NCI-H226 (cell line): ENCODE data around the gene RTN3.
A peak's percentile ranks its signal among the peaks of the same experiment; 100 is the strongest.
"Not testable (repeated sequence)": the region's sequence is repeated elsewhere in the genome, so short reads cannot be mapped to it uniquely, and the experiment has no call there.

ENCODE experiments used
- DNase-seq: peaks from one replicate; pipeline ENCODE4 v3.0.0-alpha.2; 2015

RTN3 gene, protein sequence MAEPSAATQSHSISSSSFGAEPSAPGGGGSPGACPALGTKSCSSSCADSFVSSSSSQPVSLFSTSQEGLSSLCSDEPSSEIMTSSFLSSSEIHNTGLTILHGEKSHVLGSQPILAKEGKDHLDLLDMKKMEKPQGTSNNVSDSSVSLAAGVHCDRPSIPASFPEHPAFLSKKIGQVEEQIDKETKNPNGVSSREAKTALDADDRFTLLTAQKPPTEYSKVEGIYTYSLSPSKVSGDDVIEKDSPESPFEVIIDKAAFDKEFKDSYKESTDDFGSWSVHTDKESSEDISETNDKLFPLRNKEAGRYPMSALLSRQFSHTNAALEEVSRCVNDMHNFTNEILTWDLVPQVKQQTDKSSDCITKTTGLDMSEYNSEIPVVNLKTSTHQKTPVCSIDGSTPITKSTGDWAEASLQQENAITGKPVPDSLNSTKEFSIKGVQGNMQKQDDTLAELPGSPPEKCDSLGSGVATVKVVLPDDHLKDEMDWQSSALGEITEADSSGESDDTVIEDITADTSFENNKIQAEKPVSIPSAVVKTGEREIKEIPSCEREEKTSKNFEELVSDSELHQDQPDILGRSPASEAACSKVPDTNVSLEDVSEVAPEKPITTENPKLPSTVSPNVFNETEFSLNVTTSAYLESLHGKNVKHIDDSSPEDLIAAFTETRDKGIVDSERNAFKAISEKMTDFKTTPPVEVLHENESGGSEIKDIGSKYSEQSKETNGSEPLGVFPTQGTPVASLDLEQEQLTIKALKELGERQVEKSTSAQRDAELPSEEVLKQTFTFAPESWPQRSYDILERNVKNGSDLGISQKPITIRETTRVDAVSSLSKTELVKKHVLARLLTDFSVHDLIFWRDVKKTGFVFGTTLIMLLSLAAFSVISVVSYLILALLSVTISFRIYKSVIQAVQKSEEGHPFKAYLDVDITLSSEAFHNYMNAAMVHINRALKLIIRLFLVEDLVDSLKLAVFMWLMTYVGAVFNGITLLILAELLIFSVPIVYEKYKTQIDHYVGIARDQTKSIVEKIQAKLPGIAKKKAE

DNA sequence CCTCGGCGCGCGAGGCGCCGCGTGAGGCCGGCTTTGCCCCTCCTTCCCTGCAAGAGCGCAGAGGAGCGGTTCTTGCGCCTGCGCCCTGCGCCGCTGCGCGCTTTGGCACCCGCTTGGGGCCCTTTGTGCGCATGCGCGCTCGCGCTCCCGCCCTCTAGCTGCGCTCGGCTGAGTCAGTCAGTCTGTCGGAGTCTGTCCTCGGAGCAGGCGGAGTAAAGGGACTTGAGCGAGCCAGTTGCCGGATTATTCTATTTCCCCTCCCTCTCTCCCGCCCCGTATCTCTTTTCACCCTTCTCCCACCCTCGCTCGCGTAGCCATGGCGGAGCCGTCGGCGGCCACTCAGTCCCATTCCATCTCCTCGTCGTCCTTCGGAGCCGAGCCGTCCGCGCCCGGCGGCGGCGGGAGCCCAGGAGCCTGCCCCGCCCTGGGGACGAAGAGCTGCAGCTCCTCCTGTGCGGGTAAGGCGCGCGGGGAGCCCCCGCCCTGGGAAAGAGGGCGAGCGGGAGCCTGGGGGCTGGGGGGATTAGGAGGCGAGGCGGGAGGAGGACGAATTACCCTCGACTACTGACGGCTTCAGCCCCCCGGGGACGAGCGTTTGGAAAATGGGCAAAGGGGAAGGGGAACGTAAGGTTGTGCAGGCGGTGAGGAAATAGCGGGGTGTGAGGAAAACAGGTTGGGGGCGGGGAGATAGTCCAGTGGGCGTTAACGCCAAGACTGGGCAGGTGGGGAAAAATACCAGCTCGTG lies at the start of gene RTN3:
TSS of gene RTN3 (plus strand) at position 180 of the 745 bp plus-strand sequence. CDS start at position 317, 137 bp downstream.
- peak; percentile 94 for DNase-seq

GRCh38 chr11:63635762-63636465 lies 45.4 kb upstream of the RTN3 start:
- DNase-seq: no peak

- DNase-seq: not testable (repeated sequence)
Observed at GRCh38 chr11:63638436-63638835, 42.9 kb upstream of the RTN3 start.

- DNase-seq: no peak
Observed at GRCh38 chr11:63639199-63639832, 42.0 kb upstream of the RTN3 start.

DNA sequence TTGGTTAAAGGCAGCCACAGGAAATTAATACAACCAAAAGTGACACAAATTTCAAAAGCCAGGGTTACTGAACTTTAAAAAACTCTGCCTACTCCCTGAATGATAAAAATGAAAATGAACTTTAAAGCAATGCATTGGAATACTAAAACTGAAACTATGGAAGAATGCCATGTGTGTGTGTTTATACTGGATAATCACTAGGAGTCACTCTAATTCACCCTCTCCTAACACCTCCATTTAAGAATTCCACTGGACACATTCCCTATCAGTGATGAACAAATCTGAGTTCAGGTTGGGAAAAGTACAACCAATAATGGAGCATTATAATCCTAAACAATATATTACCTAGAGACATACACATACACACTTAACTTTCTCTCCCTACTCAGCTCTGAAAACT lies 39.6 kb upstream of the RTN3 start:
- no peak for DNase-seq

GRCh38 chr11:63643205-63643604 lies 38.1 kb upstream of the RTN3 start:
- DNase-seq: no peak

DNA sequence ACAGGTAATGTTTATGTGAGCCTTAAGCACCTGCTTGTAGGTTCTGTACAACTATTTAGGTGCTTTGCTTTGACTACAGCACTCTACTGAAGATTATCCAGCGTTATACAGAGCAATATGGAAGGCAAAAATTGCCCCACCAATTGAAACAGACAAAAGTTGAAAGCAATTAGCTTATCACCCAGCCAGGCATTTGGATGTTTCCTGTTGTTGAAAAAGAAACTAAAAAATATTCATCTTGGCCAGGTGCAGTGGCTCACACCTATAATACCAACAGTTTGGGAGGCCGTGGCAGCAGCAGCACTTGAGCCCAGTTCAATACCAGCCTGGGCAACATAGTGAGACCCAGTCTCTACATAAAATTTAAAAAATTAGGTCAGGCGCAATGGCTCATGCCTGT lies 28.6 kb upstream of the RTN3 start:
- DNase-seq: no peak

DNA sequence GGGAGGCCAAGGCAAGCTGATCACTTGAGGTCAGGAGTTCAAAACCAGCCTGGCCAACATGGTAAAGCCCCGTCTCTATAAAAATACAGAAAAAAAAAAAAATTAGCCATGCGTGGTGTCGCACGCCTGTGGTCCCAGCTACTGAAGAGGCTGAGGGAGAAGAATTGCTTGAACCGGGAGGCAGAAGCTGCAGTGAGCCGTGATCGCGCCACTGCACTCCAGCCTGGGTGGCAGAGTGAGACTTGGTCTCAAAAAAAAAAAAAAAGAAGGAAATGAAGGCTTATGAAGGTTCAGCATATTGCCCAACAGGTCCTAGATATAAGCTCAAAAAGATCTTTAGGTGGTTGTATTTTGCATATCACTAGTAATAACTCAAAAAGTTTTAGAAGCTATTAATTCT lies 20.3 kb upstream of the RTN3 start:
- DNase-seq: no peak

GRCh38 chr11:63663809-63664208 lies 17.5 kb upstream of the RTN3 start:
- DNase-seq: peak; percentile 72

- peak; percentile 39 for DNase-seq
Observed at GRCh38 chr11:63666874-63667273, 14.4 kb upstream of the RTN3 start.

DNA sequence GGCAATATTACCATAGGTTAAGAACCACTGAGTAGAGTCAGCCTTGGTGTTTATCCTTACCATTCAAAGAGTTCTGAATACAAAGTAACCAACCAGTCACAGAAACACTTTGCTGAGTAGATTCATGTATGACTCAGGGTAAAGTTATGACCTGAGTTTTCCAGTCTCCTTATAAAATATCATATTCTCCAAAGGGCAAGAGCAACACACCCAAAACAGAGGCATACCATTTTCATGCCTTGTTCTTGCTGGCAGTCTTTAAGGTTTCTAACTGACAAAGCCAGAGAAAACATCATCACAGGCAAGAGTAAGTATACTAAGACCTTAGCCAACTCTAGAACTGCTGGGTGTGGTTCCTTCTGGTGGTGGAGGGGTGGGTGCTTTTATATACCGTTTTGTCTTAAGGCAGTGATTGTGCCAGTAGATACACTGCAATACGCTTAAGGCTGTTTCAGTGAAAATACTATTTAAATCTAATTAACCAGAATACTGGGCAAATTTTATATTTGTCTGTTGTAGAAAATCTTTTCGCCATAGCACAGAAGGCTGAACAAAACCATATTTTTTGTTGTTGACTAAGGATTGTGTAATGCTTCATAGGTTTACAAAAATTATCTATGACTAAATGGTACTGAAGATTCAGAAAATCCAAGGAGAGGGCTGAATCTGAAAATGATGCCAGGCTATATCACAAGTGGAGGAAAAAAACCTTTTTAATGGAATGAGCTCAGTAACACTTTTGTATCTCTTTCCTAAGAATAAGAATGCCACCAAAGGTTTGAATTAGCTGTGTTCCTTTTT lies 13.1 kb upstream of the RTN3 start:
- DNase-seq: peak; percentile 96

DNA sequence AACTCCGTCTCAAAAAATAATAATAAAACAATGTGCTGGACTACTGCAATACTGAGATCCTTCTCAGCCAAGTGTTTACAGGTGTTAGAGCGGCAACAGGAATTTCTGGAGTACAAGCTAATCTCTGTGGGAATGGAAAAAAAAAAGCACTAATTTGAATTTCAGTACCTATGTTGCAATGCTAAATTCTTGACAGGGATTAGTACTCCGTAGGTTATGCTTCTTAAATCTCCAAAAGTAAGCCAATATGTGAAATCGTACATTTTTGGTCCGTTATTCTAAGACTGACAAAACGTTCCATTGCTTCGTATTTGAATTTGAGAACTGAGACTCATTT lies 11.2 kb upstream of the RTN3 start:
- no peak for DNase-seq

DNA sequence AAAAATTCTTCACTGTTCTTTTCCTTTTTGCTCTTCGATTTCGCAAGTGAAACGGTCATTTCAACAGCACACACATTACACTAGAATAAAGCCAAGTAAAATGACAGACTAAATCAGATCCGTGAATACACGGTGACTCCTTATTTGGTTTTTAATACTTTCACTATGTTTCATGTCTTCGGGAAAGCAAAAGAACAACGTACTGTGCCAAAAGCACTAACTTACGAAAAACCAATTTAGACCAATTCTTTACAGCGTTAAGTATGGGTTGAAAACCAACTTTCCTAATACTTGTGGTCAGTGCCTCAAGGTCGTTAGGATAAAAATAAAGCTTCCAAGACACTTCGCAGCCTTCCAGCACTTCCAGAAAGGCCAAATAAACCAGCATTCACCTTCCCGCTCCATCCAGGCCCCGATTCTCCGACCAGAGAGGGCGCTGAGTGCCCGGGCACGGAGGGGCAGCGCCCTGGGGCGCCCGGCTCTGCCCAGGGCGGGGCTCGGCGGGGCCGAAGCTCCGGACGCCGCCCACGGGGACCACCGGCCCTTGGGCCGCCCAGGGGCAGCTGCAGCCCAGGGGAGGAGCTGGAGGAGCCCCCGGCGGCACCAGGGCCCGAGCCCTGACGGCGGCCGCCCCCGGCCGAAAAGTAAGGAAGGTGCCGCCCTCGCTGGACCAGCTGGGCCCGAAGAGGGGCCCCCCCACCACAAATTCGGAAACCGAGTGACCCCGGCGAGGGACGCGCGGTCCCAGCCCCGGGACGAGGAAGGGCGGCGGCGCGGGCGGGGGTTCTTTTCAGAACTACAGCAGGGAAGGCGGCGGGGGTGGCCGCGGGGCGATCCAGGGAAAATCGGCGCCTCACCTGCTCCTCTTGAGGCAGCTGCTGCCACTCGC lies 10.6 kb upstream of the RTN3 start:
- DNase-seq: peak; percentile 60

GRCh38 chr11:63671322-63672155 lies 9.8 kb upstream of the RTN3 start, which contains the start of gene ATL3:
TSS of gene ATL3 (minus strand) at chr11:63671376. CDS start at chr11:63671335, 41 bp downstream.
- peak; percentile 94 for DNase-seq

DNA sequence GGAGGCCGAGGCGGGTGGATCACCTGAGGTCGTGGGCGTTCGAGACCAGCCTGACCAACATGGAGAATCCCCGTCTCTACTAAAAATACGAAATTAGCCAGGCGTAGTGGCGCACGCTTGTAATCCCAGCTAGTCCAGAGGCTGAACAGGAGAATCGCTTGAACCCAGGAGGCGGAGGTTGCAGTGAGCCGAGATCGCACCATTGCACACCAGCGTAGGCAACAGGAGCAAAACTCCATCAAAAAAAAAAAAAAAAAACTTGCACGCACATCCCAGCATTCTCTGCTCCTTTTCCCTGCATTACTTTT lies 9.2 kb upstream of the RTN3 start:
- no peak for DNase-seq

DNA sequence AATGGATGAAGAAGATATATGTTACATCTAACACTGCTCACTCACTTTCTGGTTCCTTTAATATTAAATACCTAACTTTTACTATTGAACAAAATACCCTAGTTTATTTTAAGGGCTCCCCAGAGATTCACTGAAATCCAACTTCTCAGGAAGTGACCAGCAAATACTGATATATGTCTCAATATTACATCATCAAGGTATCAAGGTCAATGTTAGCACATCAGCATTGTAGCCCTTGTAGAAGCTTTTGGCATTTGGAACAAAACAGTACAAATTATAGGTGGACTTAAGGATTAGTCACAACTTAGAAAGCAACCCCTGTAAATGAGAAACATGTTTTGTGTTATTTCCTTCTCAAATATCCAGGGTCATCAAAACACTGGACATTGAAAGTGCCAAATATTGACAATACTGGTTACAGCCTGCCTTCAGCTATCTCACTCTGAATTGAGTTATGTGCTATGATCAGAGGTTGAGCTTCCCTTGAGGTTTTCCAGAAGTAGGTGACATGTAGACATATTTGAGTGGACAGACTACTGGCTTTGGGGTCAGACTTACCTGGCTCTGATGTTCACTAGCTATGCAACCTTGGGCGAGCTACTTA lies 8.3 kb upstream of the RTN3 start:
- DNase-seq: no peak

GRCh38 chr11:63673579-63673978 lies 7.7 kb upstream of the RTN3 start:
- DNase-seq: no peak

- DNase-seq: no peak
Observed at GRCh38 chr11:63680834-63681320, 423 bp upstream of the RTN3 start.
